Neural cell (in vitro differentiated cells): Measurements from ENCODE around the gene BIRC7. TPM values are rescaled to one million over a fixed set of nuclear protein-coding genes. Genes with fewer than 3 reads are reported as not detected.

ENCODE experiments used
- H2AFZ ChIP-seq: fragments of 200-600, 300-800 bp; sonication (generic), shearing (Covaris generic); 2 replicates; pipeline ENCODE4 v1.6.0; 2014; ENCODE audit warnings: low read depth, mild to moderate bottlenecking, antibody characterized with exemption, low read length, moderate library complexity
- H3F3A ChIP-seq: fragments of 200-600 bp; shearing (Covaris generic); 2 replicates; pipeline ENCODE4 v1.6.1; 2016; ENCODE audit warnings: mild to moderate bottlenecking, moderate library complexity, mixed read lengths, antibody characterized with exemption, low read length; ENCODE audit not compliant: insufficient read depth, poor library complexity, severe bottlenecking
- H3K27ac ChIP-seq: fragments of 200-600, 300-800 bp; sonication (generic), shearing (Covaris generic); 2 replicates; pipeline ENCODE4 v1.5.1; 2014; ENCODE audit warnings: mild to moderate bottlenecking, low read length, moderate library complexity
- H3K27me3 ChIP-seq: fragments of 300-800, 200-600 bp; sonication (generic), shearing (Covaris generic); 2 replicates; pipeline ENCODE4 v1.6.0; 2014; ENCODE audit warnings: mild to moderate bottlenecking, low read depth, low read length, moderate library complexity; ENCODE audit not compliant: insufficient read depth
- H3K36me3 ChIP-seq: fragments of 300-800, 200-600 bp; sonication (generic), shearing (Covaris generic); 2 replicates; pipeline ENCODE4 v1.5.1; 2014; ENCODE audit warnings: mild to moderate bottlenecking, antibody characterized with exemption, low read length, moderate library complexity; ENCODE audit not compliant: insufficient read depth
- H3K4me2 ChIP-seq: fragments of 300-800, 200-600 bp; sonication (generic), shearing (Covaris generic); 2 replicates; pipeline ENCODE4 v1.6.0; 2014; ENCODE audit warnings: mild to moderate bottlenecking, low read length
- H3K4me3 ChIP-seq: fragments of 300-800, 200-600 bp; sonication (generic), shearing (Covaris generic); 2 replicates; pipeline ENCODE4 v1.5.1; 2014; ENCODE audit warnings: mild to moderate bottlenecking, low read length, moderate library complexity
- H3K79me2 ChIP-seq: fragments of 200-600 bp; shearing (Covaris generic); replicated peaks from 2 replicates; pipeline ENCODE4 v1.6.0; 2014; ENCODE audit warnings: mild to moderate bottlenecking, low read length, moderate library complexity; ENCODE audit not compliant: insufficient read depth
- H3K9ac ChIP-seq: fragments of 300-800, 200-600 bp; sonication (generic), shearing (Covaris generic); 2 replicates; pipeline ENCODE4 v1.6.1; 2016; ENCODE audit warnings: mild to moderate bottlenecking, low read length, mixed read lengths
- H3K9me2 ChIP-seq: fragments of 200-600 bp; shearing (Covaris generic); 2 replicates; pipeline ENCODE4 v1.6.1; 2016; ENCODE audit warnings: mild to moderate bottlenecking, low read length, mixed read lengths; ENCODE audit not compliant: insufficient read depth
- H3K9me3 ChIP-seq: fragments of 200-600, 300-800 bp; sonication (generic), shearing (Covaris generic); 2 replicates; pipeline ENCODE4 v1.6.1; 2016; ENCODE audit warnings: mild to moderate bottlenecking, mixed run types, low read length, moderate library complexity, mixed read lengths
- H4K20me1 ChIP-seq: fragments of 200-600 bp; shearing (Covaris generic); 2 replicates; pipeline ENCODE4 v1.6.1; 2016; ENCODE audit warnings: mild to moderate bottlenecking, mixed run types; ENCODE audit not compliant: insufficient read depth
- EP300 ChIP-seq: fragments of 450-650 bp; conservative IDR thresholded peaks from 2 replicates; pipeline ENCODE4 v1.6.1; 2014; ENCODE audit warnings: antibody characterized with exemption, mild to moderate bottlenecking, moderate library complexity; ENCODE audit not compliant: poor library complexity, severe bottlenecking
- EZH2 ChIP-seq: fragments of 200-600, 300-800 bp; shearing (Covaris generic), sonication (generic); IDR thresholded peaks from 2 replicates; pipeline ENCODE4 v1.6.1; 2014; ENCODE audit warnings: antibody characterized with exemption, low read length, borderline replicate concordance, mild to moderate bottlenecking; ENCODE audit not compliant: insufficient read depth, poor library complexity, severe bottlenecking
- MXI1 ChIP-seq: fragments of 450-650 bp; conservative IDR thresholded peaks from 2 replicates; pipeline ENCODE4 v1.6.1; 2014; ENCODE audit warnings: antibody characterized with exemption, mild to moderate bottlenecking; ENCODE audit not compliant: poor library complexity, severe bottlenecking
- POLR2AphosphoS5 ChIP-seq: IDR thresholded peaks from 2 replicates; pipeline ENCODE4 v1.6.1; 2012
- RAD21 ChIP-seq: fragments of 450-650 bp; conservative IDR thresholded peaks from 2 replicates; pipeline ENCODE4 v1.6.1; 2014; ENCODE audit warnings: antibody characterized with exemption, mild to moderate bottlenecking, moderate library complexity
- SMC3 ChIP-seq: fragments of 450-650 bp; conservative IDR thresholded peaks from 2 replicates; pipeline ENCODE4 v1.6.1; 2014; ENCODE audit warnings: antibody characterized with exemption, mild to moderate bottlenecking, moderate library complexity; ENCODE audit not compliant: poor library complexity
- TAF1 ChIP-seq: IDR thresholded peaks from 2 replicates; pipeline ENCODE4 v1.6.1; 2012; ENCODE audit warnings: low read depth
- polyA plus RNA-seq: library from polyadenylated mRNA; depleted of rRNA; stranded (reverse); fragments of >200 nt; gene quantifications from 2 replicates; pipeline ENCODE4 v1.2.3, GENCODE V29; 2014
- TF ChIP-seq, protein P1 (sequence below): fragments of 450-650 bp; IDR thresholded peaks from 2 replicates; pipeline ENCODE4 v1.5.1; 2014; ENCODE audit warnings: antibody characterized with exemption, mild to moderate bottlenecking, moderate library complexity; ENCODE audit not compliant: poor library complexity, severe bottlenecking
- TF ChIP-seq, protein P2 (sequence below): IDR thresholded peaks from 2 replicates; pipeline ENCODE4 v1.6.1; 2012; ENCODE audit warnings: borderline replicate concordance

Gene BIRC7
- polyA plus RNA-seq, 1 donor from 2014 or later, result not detected

DNA sequence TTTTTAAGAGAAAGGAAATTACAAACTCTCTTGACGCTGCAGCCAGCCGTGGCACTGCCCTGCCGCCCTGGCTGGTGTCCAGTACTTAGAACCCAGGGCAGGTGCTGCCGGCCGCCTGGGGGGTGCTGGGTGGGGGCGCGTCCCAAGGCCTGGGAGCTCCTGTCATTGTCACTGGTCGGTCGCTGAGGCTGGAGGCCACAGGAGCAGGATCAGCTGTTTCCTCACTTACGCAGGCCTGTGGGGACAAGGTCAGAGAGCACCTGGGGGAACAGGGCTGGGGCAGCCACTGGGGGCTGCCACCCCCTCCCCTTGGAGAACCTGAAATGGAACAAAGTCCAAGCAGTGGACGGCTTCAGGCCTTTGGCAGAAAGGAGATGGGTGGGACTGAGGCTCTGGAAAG lies 5.6 kb downstream of the BIRC7 start:
- no peak overlapping the region for H3K27ac ChIP-seq
- TF ChIP-seq TAF1, result no peak
- TF ChIP-seq MXI1, result no peak
- TF ChIP-seq RAD21, result no peak
- no peak for TF ChIP-seq EP300
- TF ChIP-seq, protein P1, sequence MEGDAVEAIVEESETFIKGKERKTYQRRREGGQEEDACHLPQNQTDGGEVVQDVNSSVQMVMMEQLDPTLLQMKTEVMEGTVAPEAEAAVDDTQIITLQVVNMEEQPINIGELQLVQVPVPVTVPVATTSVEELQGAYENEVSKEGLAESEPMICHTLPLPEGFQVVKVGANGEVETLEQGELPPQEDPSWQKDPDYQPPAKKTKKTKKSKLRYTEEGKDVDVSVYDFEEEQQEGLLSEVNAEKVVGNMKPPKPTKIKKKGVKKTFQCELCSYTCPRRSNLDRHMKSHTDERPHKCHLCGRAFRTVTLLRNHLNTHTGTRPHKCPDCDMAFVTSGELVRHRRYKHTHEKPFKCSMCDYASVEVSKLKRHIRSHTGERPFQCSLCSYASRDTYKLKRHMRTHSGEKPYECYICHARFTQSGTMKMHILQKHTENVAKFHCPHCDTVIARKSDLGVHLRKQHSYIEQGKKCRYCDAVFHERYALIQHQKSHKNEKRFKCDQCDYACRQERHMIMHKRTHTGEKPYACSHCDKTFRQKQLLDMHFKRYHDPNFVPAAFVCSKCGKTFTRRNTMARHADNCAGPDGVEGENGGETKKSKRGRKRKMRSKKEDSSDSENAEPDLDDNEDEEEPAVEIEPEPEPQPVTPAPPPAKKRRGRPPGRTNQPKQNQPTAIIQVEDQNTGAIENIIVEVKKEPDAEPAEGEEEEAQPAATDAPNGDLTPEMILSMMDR, result no peak
- TF ChIP-seq POLR2AphosphoS5, result no peak
- TF ChIP-seq EZH2, result no peak
- TF ChIP-seq SMC3, result no peak
- no peaks in the 10 kb centered on the region for H4K20me1 ChIP-seq
- no peak overlapping the region for H3K4me3 ChIP-seq
- no peaks in the 10 kb centered on the region for H3K79me2 ChIP-seq
- no peaks in the 10 kb centered on the region for H3K27me3 ChIP-seq
- H2AFZ ChIP-seq, result no peak overlapping the region
- H3K9ac ChIP-seq, result no peak overlapping the region
- H3K9me3 ChIP-seq, result no peaks in the 10 kb centered on the region
- no peaks in the 10 kb centered on the region for H3K36me3 ChIP-seq
- no peaks in the 10 kb centered on the region for H3K9me2 ChIP-seq
- H3K4me2 ChIP-seq, result no peak overlapping the region
- H3F3A ChIP-seq, result no peaks in the 10 kb centered on the region

DNA sequence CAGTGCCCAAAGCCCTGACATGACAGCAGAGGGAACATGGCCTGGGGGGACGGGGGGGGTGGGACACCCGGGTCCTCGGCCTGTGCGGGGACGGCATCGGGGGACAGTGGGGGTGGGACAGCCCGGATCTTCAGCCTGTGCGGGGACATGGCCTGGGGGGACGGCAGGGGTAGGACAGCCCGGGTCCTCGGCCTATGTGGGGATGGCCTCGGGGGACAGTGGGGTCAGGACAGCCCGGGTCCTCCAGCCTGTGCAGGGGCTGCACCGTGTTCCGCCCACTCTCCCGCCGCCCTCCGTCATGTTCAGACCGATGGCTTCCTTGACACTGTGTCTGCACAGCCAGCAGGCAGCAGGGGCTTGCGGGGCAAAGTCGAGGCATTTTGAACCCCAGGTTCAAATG lies 7.0 kb downstream of the BIRC7 start:
- Histone ChIP-seq H3F3A (no peaks in the 10 kb centered on the region), H3K36me3 (no peaks in the 10 kb centered on the region), H3K4me3 (no peak overlapping the region), H4K20me1 (no peaks in the 10 kb centered on the region), H3K9ac (no peak overlapping the region), H3K9me3 (no peaks in the 10 kb centered on the region), H3K4me2 (no peak overlapping the region), H2AFZ (no peak overlapping the region), H3K9me2 (no peaks in the 10 kb centered on the region), H3K27me3 (no peaks in the 10 kb centered on the region), H3K27ac (no peak overlapping the region), H3K79me2 (no peaks in the 10 kb centered on the region)
- no peak for TF ChIP-seq TAF1
- TF ChIP-seq EZH2, result no peak
- no peak for TF ChIP-seq SMC3
- TF ChIP-seq, protein P1, result no peak
- TF ChIP-seq, protein P2, sequence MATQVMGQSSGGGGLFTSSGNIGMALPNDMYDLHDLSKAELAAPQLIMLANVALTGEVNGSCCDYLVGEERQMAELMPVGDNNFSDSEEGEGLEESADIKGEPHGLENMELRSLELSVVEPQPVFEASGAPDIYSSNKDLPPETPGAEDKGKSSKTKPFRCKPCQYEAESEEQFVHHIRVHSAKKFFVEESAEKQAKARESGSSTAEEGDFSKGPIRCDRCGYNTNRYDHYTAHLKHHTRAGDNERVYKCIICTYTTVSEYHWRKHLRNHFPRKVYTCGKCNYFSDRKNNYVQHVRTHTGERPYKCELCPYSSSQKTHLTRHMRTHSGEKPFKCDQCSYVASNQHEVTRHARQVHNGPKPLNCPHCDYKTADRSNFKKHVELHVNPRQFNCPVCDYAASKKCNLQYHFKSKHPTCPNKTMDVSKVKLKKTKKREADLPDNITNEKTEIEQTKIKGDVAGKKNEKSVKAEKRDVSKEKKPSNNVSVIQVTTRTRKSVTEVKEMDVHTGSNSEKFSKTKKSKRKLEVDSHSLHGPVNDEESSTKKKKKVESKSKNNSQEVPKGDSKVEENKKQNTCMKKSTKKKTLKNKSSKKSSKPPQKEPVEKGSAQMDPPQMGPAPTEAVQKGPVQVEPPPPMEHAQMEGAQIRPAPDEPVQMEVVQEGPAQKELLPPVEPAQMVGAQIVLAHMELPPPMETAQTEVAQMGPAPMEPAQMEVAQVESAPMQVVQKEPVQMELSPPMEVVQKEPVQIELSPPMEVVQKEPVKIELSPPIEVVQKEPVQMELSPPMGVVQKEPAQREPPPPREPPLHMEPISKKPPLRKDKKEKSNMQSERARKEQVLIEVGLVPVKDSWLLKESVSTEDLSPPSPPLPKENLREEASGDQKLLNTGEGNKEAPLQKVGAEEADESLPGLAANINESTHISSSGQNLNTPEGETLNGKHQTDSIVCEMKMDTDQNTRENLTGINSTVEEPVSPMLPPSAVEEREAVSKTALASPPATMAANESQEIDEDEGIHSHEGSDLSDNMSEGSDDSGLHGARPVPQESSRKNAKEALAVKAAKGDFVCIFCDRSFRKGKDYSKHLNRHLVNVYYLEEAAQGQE, result no peak
- TF ChIP-seq POLR2AphosphoS5, result no peak
- no peak for TF ChIP-seq EP300
- no peak for TF ChIP-seq RAD21
- no peak for TF ChIP-seq MXI1
